ENCODE measurements around the gene HUWE1. TPM values are rescaled to one million over a fixed set of nuclear protein-coding genes. Genes with fewer than 3 reads are reported as not detected.

HUWE1 gene
- total and polyA plus RNA-seq, 7 donors: 34.4 to 253 (median 132) TPM

GRCh38 chrX:53688300-53688699, 1.8 kb upstream of the HUWE1 start:
- Histone ChIP-seq H3K4me3 (no peak overlapping the region), H3K27ac (no peak overlapping the region), H3K27me3 (ENCODE audit: insufficient read depth in 3 of 3, low read length in 2 of 3) (peaks cover 0 to 5% (median 0%) of the 10 kb centered on the region in 3 donors), H3K36me3 (ENCODE audit: insufficient read depth in 1 of 2, low read depth in 1 of 2) (no peaks in the 10 kb centered on the region), H3K4me1 (peaks cover 6% of the 10 kb centered on the region), H3K9me3 (no peaks in the 10 kb centered on the region)
- DNase-seq: no peak
- no peak for ATAC-seq
- intact Hi-C loops (cut with DNase I): loop anchor here (10.0 kb wide), 2 partner anchors 357 to 1307 kb away; partner anchors contain the start of genes PFKFB1 (in 1 of the 2) and PHF8 (in 1 of the 2)
- no peak for TF ChIP-seq CTCF (IDR thresholded peaks at IDR 0.05)
- WGBS, 3 donors: 77 to 92% (median 88%) methylated on average over 7 of the region's 7 CpGs

DNA sequence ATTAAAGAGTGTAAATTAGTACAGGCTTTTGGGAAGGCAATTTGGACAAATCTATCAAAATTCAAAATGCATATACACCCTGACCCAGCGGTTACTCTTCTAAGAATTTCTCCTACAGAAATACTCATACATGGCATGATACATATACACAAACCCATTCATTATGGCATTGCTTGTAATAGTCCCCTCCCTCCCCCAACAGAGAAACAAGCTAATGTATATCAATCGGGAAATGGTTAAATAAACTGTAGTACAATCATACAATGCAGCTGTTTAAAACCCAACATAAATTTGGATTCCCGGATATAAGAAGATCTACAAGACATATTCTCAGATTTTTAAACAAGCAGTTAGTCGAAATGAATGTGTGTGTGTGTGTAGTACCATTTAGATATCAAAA, 808 bp downstream of the HUWE1 start:
- no peak for TF ChIP-seq CTCF (IDR thresholded peaks at IDR 0.05)
- Histone ChIP-seq H3K27ac (peak overlapping the region; percentile 92), H3K9me3 (no peaks in the 10 kb centered on the region), H3K27me3 (ENCODE audit: insufficient read depth in 3 of 3, low read length in 2 of 3) (no peaks in the 10 kb centered on the region), H3K4me1 (peaks cover 6% of the 10 kb centered on the region), H3K36me3 (ENCODE audit: insufficient read depth in 1 of 2, low read depth in 1 of 2) (peaks cover 0 to 9% of the 10 kb centered on the region in 2 donors), H3K4me3 (peak overlapping the region; percentile 78)
- DNase-seq (no peak), ATAC-seq (no peak)
- intact Hi-C loops (cut with DNase I): loop anchor here (10.0 kb wide), 2 partner anchors 359 to 1309 kb away; partner anchors contain the start of genes PFKFB1 (in 1 of the 2) and PHF8 (in 1 of the 2)
- WGBS, 3 donors: 1 to 22% (median 3%) methylated on average over 4 of the region's 4 CpGs

DNA sequence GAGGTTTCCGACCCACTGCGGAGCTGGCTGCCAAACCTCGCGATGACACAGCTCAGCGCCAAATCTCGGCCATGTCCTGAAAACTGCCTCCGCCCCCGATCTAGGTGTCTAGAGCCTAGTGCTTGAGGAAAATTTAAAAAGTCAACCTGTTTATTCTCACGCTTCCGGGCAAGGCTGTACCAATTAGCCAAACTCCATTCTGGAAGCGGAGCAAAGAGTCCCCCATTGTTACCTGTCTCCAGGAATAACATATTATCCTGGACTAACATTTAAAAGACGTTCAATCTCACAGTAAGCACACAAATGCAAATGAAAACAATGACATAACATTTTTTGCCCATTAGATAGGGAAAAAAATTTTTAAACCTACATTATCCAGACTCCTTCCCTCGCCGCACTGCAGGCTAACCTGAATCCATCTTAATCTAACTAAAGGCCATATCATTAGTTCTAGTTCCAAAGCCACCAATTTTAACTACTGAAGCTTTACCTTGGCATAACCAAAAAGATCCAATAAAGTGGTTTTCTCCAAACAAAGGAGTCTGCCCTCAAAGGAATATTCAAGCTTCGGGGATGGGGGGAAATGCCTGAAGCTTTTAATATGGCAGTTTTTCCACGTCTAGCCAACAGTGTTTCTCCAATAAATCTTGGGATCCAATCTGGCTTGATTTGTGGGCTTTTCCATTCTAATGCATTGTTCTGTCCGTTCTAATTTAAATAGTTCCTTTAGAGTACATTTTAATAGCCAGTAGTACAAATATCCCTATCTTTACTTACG, 1.9 kb downstream of the HUWE1 start:
- H3K27ac ChIP-seq: peak overlapping the region; percentile 92
- H3K4me1 ChIP-seq: peaks cover 6% of the 10 kb centered on the region
- no peak for TF ChIP-seq CTCF (IDR thresholded peaks at IDR 0.05)
- peaks cover 0 to 18% of the 10 kb centered on the region in 2 donors for H3K36me3 ChIP-seq (ENCODE audit: insufficient read depth in 1 of 2, low read depth in 1 of 2)
- DNase-seq (no peak), ATAC-seq (no peak)
- H3K9me3 ChIP-seq: no peaks in the 10 kb centered on the region
- WGBS, 3 donors: 8 to 38% (median 15%) methylated on average over 12 to 18 of the region's 18 CpGs
- intact Hi-C loops (cut with DNase I): loop anchor here (10.0 kb wide), 2 partner anchors 360 to 1310 kb away; partner anchors contain the start of genes PFKFB1 (in 1 of the 2) and PHF8 (in 1 of the 2)
- H3K27me3 ChIP-seq (ENCODE audit: insufficient read depth in 3 of 3, low read length in 2 of 3): no peaks in the 10 kb centered on the region
- peak overlapping the region; percentile 78 for H3K4me3 ChIP-seq

- ATAC-seq: peak; percentile 85 to 87 (median 86)
- TF ChIP-seq CTCF (IDR thresholded peaks at IDR 0.05): no peak
- peak overlapping the region; percentile 92 for H3K27ac ChIP-seq
- intact Hi-C loops (cut with DNase I): loop anchor here (10.0 kb wide), 2 partner anchors 361 to 1311 kb away; partner anchors contain the start of genes PFKFB1 (in 1 of the 2) and PHF8 (in 1 of the 2)
- H3K4me3 ChIP-seq: peak overlapping the region; percentile 78
- WGBS, 3 donors: 0 to 45% (median 0%) methylated on average over 46 to 80 of the region's 80 CpGs
- peaks cover 8% of the 10 kb centered on the region for H3K4me1 ChIP-seq
- H3K27me3 ChIP-seq (ENCODE audit: insufficient read depth in 3 of 3, low read length in 2 of 3): no peaks in the 10 kb centered on the region
- no peaks in the 10 kb centered on the region for H3K9me3 ChIP-seq
- H3K36me3 ChIP-seq (ENCODE audit: insufficient read depth in 1 of 2, low read depth in 1 of 2): peaks cover 0 to 26% of the 10 kb centered on the region in 2 donors
- peak; percentile 90 to 95 for DNase-seq
Observed at GRCh38 chrX:53683556-53684414, 2.7 kb downstream of the HUWE1 start.

Data from psoas muscle (tissue), 8 donors.